Measurements from ENCODE around the gene NOS3. TPM values are rescaled to one million over a fixed set of nuclear protein-coding genes. Genes with fewer than 3 reads are reported as not detected.

The NOS3 gene
- total RNA-seq, 2 experiments from 2014 or later = 9.3 to 11.1 TPM

GRCh38 chr7:151056666-151057505 is 66.1 kb downstream of the NOS3 start:
- ATAC-seq (no peak), DNase-seq (no peak)
- H3K9me3 Mint-ChIP-seq (ENCODE audit: low read depth) = no peaks in the 10 kb centered on the region
- H3K4me1 Mint-ChIP-seq = peaks cover 33% of the 10 kb centered on the region
- no peaks in the 10 kb centered on the region for H3K27me3 Mint-ChIP-seq
- ChIA-PET CTCF (no interaction called here), POLR2A (no interaction called here)
- H3K27ac Mint-ChIP-seq = peak overlapping the region; percentile 66
- intact Hi-C loops (cut with DNase I, micrococcal nuclease) = loop anchor here (5.0 kb wide), 3 partner anchors 45 to 1930 kb away; partner anchors contain the start of genes ZNF425 (in 1 of the 2) and ZNF775 (in 1 of the 2)
- H3K4me3 Mint-ChIP-seq = peak overlapping the region; percentile 81
- peaks cover 2% of the 10 kb centered on the region for H3K36me3 Mint-ChIP-seq (ENCODE audit: low read depth)

- Mint-ChIP-seq H3K9me3 (ENCODE audit: low read depth) (no peaks in the 10 kb centered on the region), H3K4me1 (peaks cover 31% of the 10 kb centered on the region), H3K27me3 (no peaks in the 10 kb centered on the region), H3K27ac (peak within 1 kb of the TSS; percentile 94), H3K36me3 (ENCODE audit: low read depth) (peaks cover under 1% of the 10 kb centered on the region), H3K4me3 (peak within 1 kb of the TSS; percentile 81)
- ChIA-PET CTCF (no interaction called here), POLR2A (no interaction called here)
- intact Hi-C loops (cut with DNase I, micrococcal nuclease) = loop anchor here (5.0 kb wide), 3 partner anchors 45 to 1930 kb away; partner anchors contain the start of genes ZNF425 (in 1 of the 2) and ZNF775 (in 1 of the 2)
- ATAC-seq (peak; percentile 3), DNase-seq (no peak)
Measured at GRCh38 chr7:151057506-151057988, 66.7 kb downstream of the NOS3 start, which contains the start of gene CDK5. Gene CDK5 (minus strand): TSS chr7:151057897. CDS start chr7:151057848, 49 bp downstream.

- CTCF ChIA-PET = interaction anchor here (0.6 to 1.0 kb wide), 4 partner anchors 22 to 158 kb away, joined by 3 to 4 read pairs (median 3); partner anchors contain the start of genes ABCB8 and FASTK
Measured at GRCh38 chr7:151057989-151058780, 67.4 kb downstream of the NOS3 start.

GRCh38 chr7:151058781-151059366 is 68.1 kb downstream of the NOS3 start:
- CTCF ChIA-PET = interaction anchor here (0.6 to 1.0 kb wide), 4 partner anchors 22 to 159 kb away, joined by 3 to 4 read pairs (median 3); partner anchors contain the start of genes ABCB8 and FASTK
- Mint-ChIP-seq H3K4me1 (peaks cover 28% of the 10 kb centered on the region), H3K27me3 (no peaks in the 10 kb centered on the region), H3K36me3 (ENCODE audit: low read depth) (peaks cover 5% of the 10 kb centered on the region), H3K27ac (peak overlapping the region; percentile 94), H3K9me3 (ENCODE audit: low read depth) (no peaks in the 10 kb centered on the region), H3K4me3 (peak overlapping the region; percentile 81)
- intact Hi-C loops (cut with DNase I, micrococcal nuclease) = loop anchor here (1.0 to 5.0 kb wide), 13 partner anchors 20 to 1932 kb away; partner anchors contain the start of genes ABCB8 (in 2 of the 2), FASTK (in 2 of the 2), ABCF2 (in 1 of the 2) and ACTR3C (in 1 of the 2)
- POLR2A ChIA-PET = interaction anchor here (0.8 kb wide), 1 partner anchor 22 kb away, joined by 3 read pairs; the partner anchor contains the start of gene FASTK
- DNase-seq = peak; percentile 47
- ATAC-seq = no peak

More at GRCh38 chr7:151057989-151058780, 67.4 kb downstream of the NOS3 start:
- peak; percentile 96 for ATAC-seq
- intact Hi-C loops (cut with DNase I, micrococcal nuclease) = loop anchor here (1.0 to 5.0 kb wide), 13 partner anchors 19 to 1931 kb away; partner anchors contain the start of genes ABCB8 (in 2 of the 2), FASTK (in 2 of the 2), ABCF2 (in 1 of the 2) and ACTR3C (in 1 of the 2)
- no peaks in the 10 kb centered on the region for H3K9me3 Mint-ChIP-seq (ENCODE audit: low read depth)
- H3K36me3 Mint-ChIP-seq (ENCODE audit: low read depth) = peaks cover under 1% of the 10 kb centered on the region
- no peaks in the 10 kb centered on the region for H3K27me3 Mint-ChIP-seq
- peak overlapping the region; percentile 94 for H3K27ac Mint-ChIP-seq
- peak; percentile 98 for DNase-seq
- H3K4me3 Mint-ChIP-seq = peak overlapping the region; percentile 81
- POLR2A ChIA-PET = interaction anchor here (0.8 kb wide), 1 partner anchor 22 kb away, joined by 3 read pairs; the partner anchor contains the start of gene FASTK
- H3K4me1 Mint-ChIP-seq = peaks cover 28% of the 10 kb centered on the region

- ChIA-PET CTCF (interaction anchor here (0.6 to 1.0 kb wide), 6 partner anchors 8 to 185 kb away, joined by 3 to 5 read pairs (median 4); no protein-coding TSS in a partner anchor), POLR2A (interaction anchor here (0.6 kb wide), 1 partner anchor 293 kb away, joined by 4 read pairs; no protein-coding TSS in a partner anchor)
- H3K4me1 Mint-ChIP-seq = peaks cover 28% of the 10 kb centered on the region
- no peaks in the 10 kb centered on the region for H3K27me3 Mint-ChIP-seq
- H3K4me3 Mint-ChIP-seq = peak within 1 kb of the TSS; percentile 81
- DNase-seq (peak; percentile 79), ATAC-seq (peak; percentile 7)
- peaks cover 5% of the 10 kb centered on the region for H3K36me3 Mint-ChIP-seq (ENCODE audit: low read depth)
- no peaks in the 10 kb centered on the region for H3K9me3 Mint-ChIP-seq (ENCODE audit: low read depth)
- H3K27ac Mint-ChIP-seq = peak within 1 kb of the TSS; percentile 94
- intact Hi-C loops (cut with DNase I, micrococcal nuclease) = loop anchor here (2.0 to 5.0 kb wide), 5 partner anchors 41 to 1932 kb away; partner anchors contain the start of genes ZNF425 (in 1 of the 2), ZNF775 (in 1 of the 2) and ZNF862 (in 1 of the 2)
Measured at GRCh38 chr7:151059367-151060112, 68.7 kb downstream of the NOS3 start, which contains the start of gene SLC4A2. Gene SLC4A2 (plus strand): TSS chr7:151059589. CDS start chr7:151061988, 2,399 bp downstream.

- H3K27ac Mint-ChIP-seq = peak overlapping the region; percentile 55
- H3K36me3 Mint-ChIP-seq (ENCODE audit: low read depth) = peaks cover 5% of the 10 kb centered on the region
- peak overlapping the region; percentile 81 for H3K4me3 Mint-ChIP-seq
- H3K27me3 Mint-ChIP-seq = no peaks in the 10 kb centered on the region
- peaks cover 28% of the 10 kb centered on the region for H3K4me1 Mint-ChIP-seq
- intact Hi-C loops (cut with DNase I, micrococcal nuclease) = no loop called here
- ChIA-PET POLR2A (interaction anchor here (0.6 kb wide), 1 partner anchor 293 kb away, joined by 4 read pairs; no protein-coding TSS in a partner anchor), CTCF (interaction anchor here (0.6 to 1.2 kb wide), 8 partner anchors 9 to 184 kb away, joined by 3 to 5 read pairs (median 4); partner anchors contain the start of gene ABCB8)
- no peak for DNase-seq
- no peak for ATAC-seq
- H3K9me3 Mint-ChIP-seq (ENCODE audit: low read depth) = no peaks in the 10 kb centered on the region
Measured at GRCh38 chr7:151060113-151060415, 69.2 kb downstream of the NOS3 start.

- intact Hi-C loops (cut with DNase I, micrococcal nuclease) = no loop called here
- Mint-ChIP-seq H3K36me3 (ENCODE audit: low read depth) (peaks cover 8% of the 10 kb centered on the region), H3K27me3 (no peaks in the 10 kb centered on the region), H3K4me3 (peak overlapping the region; percentile 81), H3K4me1 (peaks cover 28% of the 10 kb centered on the region), H3K27ac (peak overlapping the region; percentile 55), H3K9me3 (ENCODE audit: low read depth) (no peaks in the 10 kb centered on the region)
- DNase-seq (peak; percentile 47), ATAC-seq (no peak)
- ChIA-PET POLR2A (interaction anchor here (0.6 kb wide), 1 partner anchor 292 kb away, joined by 4 read pairs; no protein-coding TSS in a partner anchor), CTCF (interaction anchor here (0.6 to 1.2 kb wide), 8 partner anchors 10 to 183 kb away, joined by 3 to 5 read pairs (median 4); partner anchors contain the start of gene ABCB8)
Measured at GRCh38 chr7:151060416-151061212, 69.8 kb downstream of the NOS3 start.

GRCh38 chr7:151061213-151062110 is 70.6 kb downstream of the NOS3 start:
- DNase-seq (no peak), ATAC-seq (no peak)
- Mint-ChIP-seq H3K36me3 (ENCODE audit: low read depth) (peaks cover 8% of the 10 kb centered on the region), H3K27me3 (no peaks in the 10 kb centered on the region), H3K4me3 (peak overlapping the region; percentile 81), H3K27ac (peak overlapping the region; percentile 6), H3K9me3 (ENCODE audit: low read depth) (no peaks in the 10 kb centered on the region), H3K4me1 (peaks cover 28% of the 10 kb centered on the region)
- intact Hi-C loops (cut with DNase I, micrococcal nuclease) = no loop called here
- ChIA-PET CTCF (interaction anchor here (1.2 kb wide), 1 partner anchor 47 kb away, joined by 5 read pairs; no protein-coding TSS in a partner anchor), POLR2A (no interaction called here)

GRCh38 chr7:151062111-151062398 is 71.2 kb downstream of the NOS3 start:
- ATAC-seq (no peak), DNase-seq (no peak)
- Mint-ChIP-seq H3K4me1 (peaks cover 25% of the 10 kb centered on the region), H3K27me3 (no peaks in the 10 kb centered on the region), H3K4me3 (peak overlapping the region; percentile 81), H3K36me3 (ENCODE audit: low read depth) (peaks cover 10% of the 10 kb centered on the region), H3K27ac (no peak overlapping the region), H3K9me3 (ENCODE audit: low read depth) (no peaks in the 10 kb centered on the region)
- CTCF ChIA-PET = no interaction called here
- intact Hi-C loops (cut with DNase I, micrococcal nuclease) = no loop called here
- POLR2A ChIA-PET = no interaction called here
